ENCODE data around the gene TUFM.

DNA sequence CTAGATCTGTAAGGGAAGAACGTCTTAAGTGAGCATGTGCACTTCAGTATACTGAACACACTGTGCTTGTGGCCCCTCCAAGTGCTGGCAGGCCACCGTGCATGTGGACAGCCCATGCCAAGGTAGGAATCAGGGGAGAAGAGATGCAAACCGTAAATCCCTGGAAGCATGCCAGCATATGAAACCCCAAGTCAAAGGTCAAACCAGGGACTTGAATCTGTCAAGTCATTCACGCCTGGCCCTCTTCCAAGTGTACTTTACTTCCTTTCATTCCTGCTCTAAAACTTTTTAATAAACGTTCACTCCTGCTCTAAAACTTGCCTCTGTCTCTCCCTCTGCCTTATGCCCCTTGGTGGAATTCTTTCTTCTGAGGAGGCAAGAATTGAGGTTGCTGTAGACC lies 26.1 kb downstream of the TUFM start:
- TF ChIP-seq, protein P1, sequence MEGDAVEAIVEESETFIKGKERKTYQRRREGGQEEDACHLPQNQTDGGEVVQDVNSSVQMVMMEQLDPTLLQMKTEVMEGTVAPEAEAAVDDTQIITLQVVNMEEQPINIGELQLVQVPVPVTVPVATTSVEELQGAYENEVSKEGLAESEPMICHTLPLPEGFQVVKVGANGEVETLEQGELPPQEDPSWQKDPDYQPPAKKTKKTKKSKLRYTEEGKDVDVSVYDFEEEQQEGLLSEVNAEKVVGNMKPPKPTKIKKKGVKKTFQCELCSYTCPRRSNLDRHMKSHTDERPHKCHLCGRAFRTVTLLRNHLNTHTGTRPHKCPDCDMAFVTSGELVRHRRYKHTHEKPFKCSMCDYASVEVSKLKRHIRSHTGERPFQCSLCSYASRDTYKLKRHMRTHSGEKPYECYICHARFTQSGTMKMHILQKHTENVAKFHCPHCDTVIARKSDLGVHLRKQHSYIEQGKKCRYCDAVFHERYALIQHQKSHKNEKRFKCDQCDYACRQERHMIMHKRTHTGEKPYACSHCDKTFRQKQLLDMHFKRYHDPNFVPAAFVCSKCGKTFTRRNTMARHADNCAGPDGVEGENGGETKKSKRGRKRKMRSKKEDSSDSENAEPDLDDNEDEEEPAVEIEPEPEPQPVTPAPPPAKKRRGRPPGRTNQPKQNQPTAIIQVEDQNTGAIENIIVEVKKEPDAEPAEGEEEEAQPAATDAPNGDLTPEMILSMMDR (IDR thresholded peaks at IDR 0.05; ENCODE audit: insufficient read depth, low read length, poor library complexity, severe bottlenecking), result no peak
- no peak for TF ChIP-seq EZH2phosphoT487 (conservative IDR thresholded peaks at IDR 0.05; ENCODE audit: low read length)
